GM21825 (cell line): Measurements from ENCODE around the gene KRTDAP.

ENCODE experiments used
- ATAC-seq: cut with Tn5 transposase; IDR thresholded peaks from one replicate; pipeline ENCODE4 v1.9.1; 2021; ENCODE audit warnings: mild to moderate bottlenecking, moderate library complexity; ENCODE audit not compliant: unreplicated experiment

Gene KRTDAP

DNA sequence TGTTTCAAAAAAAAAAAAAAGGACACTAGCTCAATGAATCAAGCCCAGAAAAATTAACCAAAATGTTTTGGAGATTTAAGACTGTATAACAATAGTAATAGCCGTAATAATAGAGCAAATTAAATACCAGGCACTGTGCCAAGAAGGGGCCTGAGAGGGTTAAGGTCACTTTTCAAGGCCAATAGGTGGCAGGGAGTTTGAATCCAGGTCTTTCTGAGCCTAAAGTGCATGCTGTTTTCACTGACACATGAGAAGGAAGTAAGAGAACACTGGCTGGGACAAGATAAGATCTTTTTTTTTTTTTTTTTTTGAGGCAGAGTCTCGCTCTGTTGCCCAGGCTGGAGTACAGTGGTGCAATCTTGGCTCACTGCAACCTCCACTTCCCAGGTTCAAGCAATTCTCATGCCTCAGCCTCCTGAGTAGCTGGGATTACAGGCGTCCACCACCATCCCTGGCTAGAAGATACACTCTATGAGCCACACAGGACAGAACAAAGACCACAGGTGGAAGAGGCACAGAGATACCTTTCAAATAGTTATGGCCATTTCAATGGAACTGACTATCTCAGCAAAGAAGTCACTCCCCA, 34.6 kb downstream of the KRTDAP start:
- no peak for ATAC-seq

DNA sequence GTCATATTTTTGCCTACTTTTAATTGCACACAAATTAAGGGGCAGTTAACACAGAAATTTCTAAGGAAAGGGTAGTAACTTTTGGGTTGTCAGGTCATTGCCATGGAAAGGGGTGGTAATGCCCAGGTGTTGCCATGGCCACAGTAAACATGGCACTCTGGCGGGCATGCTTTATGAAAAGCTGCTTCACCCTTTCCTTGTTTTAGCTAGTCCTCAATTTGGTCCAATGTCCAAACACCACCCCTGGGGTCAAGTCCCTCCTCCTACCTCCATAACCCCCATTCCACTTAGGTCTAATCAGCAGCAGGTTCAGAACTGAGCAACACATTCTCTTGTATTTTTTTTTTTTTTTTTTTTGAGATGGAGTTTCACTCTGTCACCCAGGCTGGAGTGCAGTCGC, 35.6 kb downstream of the KRTDAP start:
- no peak for ATAC-seq

DNA sequence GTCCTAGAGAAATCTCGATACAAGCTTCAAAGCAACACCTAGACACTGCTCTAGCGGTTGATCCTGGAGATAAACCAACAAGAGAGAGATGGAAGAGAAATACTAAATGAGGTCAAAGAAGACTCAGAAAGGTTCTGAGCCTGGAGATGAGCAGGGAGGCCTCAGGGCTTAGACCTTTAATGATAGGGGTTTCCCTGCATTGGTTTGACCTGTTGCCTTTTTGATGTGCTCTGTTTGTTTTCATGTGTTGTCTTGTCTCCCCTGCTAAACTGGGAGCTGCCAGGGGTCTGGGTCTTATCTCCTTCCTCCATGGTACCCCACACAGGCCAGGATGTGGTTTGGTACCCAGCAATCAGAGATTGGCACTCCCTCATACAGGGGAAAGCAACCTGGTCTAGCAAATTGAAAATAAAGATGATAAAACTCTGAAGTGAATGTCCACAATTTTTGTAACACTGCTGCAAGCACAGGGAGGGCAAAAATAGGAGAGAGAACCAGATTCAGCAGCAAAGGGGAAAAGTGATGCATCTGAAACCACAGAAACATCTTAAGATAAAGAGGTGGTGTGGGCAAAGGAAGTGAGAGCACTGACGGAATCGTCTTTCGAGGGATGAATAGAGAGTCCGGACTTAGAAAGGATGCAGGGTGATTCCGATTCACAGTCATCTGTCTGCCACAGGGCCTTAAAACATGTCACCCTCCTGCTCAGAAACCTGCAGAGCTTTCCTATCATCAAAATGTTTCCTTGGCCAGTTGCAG, 38.7 kb downstream of the KRTDAP start:
- ATAC-seq: no peak

DNA sequence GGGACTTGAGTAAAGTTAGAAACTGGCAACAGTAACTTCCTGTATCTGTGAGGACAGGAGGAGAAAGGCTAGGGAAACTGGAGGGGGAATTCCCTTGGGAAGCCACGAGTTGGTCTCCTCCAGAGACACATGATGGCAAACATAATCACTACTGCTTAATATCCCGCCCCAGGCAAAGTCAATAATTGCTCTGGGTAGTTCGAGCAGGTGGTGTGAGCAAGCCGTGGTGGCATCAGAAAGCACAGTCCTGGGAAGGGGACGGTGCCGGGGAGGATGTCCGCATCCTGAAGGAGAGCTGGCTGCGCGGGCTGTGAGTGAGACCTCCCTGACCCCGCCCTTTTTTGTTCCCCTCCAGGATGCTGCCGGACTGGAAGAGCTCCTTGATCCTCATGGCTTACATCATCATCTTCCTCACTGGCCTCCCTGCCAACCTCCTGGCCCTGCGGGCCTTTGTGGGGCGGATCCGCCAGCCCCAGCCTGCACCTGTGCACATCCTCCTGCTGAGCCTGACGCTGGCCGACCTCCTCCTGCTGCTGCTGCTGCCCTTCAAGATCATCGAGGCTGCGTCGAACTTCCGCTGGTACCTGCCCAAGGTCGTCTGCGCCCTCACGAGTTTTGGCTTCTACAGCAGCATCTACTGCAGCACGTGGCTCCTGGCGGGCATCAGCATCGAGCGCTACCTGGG, 40.8 kb downstream of the KRTDAP start:
- no peak for ATAC-seq

GRCh38 chr19:35447606-35448469, 42.4 kb downstream of the KRTDAP start, which contains the start of gene FFAR2:
TSS of gene FFAR2 (plus strand) at chr19:35448257. CDS start at chr19:35449715, 1,458 bp downstream.
- no peak for ATAC-seq

GRCh38 chr19:35445826-35446593, 44.3 kb downstream of the KRTDAP start:
- no peak for ATAC-seq

GRCh38 chr19:35444735-35445134, 45.5 kb downstream of the KRTDAP start:
- ATAC-seq: no peak

DNA sequence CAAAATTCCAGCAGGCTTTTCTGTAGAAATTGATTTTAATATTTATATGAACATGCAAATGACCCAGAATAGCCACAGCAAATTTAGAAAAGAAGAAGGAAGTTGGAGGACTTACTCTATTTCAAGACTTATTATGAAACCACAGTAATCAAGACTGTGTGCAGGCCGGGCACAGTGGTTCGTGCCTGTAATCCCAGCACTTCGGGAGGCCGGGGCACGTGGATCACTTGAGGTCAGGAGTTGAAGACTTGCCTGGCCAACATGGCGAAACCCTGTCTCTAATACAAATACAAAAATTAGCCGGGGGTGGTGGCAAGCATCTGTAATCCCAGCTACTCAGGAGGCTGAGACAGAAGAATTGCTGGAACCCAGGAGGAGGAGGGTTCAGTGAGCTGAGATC, 48.2 kb downstream of the KRTDAP start:
- no peak for ATAC-seq

DNA sequence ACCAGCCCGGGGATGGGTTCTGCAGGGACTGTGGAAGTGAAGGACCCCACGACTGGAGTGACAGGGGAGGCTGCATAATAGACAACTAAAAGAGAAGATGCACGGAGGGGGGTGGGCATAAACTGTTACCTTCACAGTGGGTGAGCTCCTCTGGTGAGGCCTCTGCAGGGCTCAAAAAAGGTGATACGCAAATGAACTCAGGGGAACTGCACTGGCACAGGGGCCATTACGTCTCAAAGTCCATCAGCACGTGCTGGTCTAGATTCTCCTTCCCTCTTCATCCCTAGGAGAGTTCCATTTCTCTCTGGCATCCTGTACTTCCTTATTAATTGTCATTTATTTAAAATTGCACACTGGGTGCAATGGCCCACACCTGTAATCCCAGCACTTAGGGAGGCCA, 50.3 kb downstream of the KRTDAP start:
- no peak for ATAC-seq

DNA sequence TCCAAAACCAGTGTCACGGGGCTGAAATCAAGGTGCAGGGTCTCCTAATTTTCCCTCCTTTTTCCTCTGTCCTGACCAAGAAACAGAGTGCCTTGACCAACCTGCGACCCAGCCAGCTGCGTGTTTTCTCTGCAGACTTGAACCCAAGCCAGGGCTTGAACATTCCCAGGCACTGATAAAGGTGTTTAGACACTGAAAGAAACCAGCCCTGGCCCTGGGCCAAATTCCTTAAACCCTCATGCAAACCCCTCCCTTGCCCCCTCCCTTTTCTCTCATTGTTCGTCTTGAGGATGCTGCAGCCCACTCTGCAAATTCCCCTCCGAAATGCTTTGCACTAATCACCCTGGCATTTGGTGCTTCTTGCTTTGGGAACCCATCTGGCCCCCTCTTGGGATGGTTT, 51.7 kb downstream of the KRTDAP start:
- ATAC-seq: no peak

DNA sequence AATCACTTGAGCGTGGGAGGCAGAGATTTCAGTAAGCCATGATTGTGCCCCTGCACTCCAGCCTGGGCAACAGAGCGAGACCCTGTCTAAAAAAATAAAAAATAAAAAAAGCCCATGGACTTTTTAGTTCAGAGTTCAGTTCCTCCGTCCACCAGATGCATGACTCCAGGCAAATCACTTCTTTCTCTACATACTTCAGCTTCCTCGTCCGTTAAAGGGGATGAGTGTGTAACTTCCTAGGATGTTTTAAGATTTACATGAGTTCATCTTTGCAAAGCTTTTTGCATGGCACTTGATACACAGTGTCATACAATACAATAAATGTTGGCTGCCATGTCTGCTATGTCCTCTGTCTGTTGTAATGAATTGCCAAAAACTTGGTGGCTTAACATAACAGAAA, 52.2 kb downstream of the KRTDAP start:
- no peak for ATAC-seq

- no peak for ATAC-seq
Observed at GRCh38 chr19:35437406-35437951, 52.8 kb downstream of the KRTDAP start.
